Eye (tissue), 1 donor: ENCODE results near the gene TSPAN12.

Experiments
- DNase-seq: peaks from one replicate; pipeline ENCODE4 v3.0.0-alpha.2; 2015

The TSPAN12 gene

DNA sequence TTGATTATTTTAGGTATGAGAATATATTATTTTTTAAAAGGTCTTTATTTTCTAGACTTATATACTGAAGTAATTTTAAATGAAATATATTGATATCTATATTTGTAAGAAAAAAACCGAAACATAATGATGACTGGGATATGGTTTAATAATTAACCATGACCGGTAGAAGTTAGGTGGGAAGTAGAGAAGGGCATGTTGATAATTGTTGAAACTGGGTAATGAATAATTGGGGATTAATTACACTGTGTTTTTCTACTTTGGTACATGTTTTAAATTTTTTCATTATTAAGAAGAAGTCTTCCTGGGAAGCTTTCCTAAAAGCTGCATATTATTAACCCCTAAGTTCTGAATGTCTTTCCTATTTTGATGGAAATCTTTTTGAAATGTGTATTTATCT lies 16.3 kb downstream of the TSPAN12 start:
- no peak for DNase-seq

DNA sequence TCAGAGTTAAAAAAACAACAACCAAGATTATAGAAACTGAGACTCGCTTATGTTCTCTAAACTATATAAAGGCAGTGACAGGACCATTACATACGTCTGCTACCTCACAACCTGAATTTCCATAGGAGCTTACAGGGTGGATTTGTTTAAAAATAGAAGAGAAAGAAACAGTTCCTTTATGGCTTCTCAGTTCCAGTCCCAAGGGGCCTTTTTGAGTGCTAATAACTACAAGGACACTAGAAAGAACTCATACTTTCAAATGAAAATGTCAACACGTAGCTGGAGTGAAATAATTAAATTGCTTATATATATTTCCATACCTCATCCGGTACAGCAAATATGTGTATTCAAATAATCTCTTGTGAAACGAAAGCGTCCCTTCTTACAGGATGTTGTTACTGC lies 19.7 kb downstream of the TSPAN12 start:
- DNase-seq = no peak

DNA sequence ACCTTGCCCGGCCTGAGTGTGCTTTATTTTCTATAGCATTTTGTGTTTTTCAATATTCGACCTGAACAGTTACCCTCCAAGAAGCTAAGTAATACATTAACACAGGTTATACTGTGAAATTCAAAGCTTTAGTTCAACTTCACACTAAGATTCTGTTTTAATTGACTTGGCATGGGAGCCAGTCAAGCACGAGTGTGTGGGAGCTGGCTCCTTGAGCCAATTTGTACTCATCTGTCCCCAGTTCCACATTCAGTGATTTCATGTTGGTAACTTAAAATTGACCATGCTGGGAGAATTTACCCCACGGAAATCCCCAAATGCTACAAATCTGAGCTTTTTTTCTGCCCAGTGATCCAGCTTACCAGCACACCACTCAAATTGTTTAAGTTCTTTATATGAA lies 20.3 kb downstream of the TSPAN12 start:
- no peak for DNase-seq

DNA sequence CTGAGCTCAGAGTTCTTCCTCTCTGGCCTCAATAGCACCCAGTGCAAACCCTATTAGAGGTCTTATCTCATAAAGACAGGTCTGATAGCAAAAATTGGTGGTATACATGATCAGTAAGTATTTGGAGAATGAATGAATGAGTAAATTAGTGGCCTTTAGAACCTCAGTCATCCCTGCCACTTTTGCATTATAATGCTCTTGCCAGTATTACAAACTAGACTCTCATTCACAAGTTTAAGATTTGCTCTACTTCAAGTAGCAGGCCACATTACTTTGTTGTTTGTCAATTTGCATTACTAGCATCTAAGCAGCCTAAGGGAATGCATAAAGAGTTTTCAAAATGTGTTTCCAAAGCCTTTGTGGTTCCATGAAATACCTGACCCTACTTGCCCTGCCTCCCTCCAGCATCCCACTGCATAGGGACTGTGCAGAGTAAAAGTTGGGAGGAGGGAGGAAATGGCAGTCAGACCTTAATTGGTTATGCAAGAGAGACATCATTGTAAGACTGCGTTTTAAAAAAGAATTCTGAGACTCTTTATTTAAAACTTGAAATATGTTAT lies 21.3 kb downstream of the TSPAN12 start:
- DNase-seq = no peak

DNA sequence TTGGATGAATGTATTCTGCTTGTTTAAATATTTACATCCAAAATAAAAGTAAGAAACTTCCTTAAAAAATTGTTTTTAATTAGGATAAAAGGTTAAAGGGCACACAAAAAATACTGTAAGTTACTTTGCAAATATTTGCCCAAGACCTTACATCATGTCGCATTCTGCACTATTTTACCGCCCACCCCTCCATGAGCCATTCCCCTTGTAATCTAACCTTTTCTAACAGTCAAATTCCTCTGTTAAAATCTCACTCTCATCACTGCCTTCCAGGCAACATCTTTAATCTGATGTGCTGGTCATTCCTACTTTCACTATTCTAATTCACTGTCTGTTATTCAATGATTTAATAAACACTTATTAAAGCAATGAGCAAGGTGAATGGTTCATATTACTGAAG lies 23.2 kb downstream of the TSPAN12 start:
- DNase-seq = no peak

DNA sequence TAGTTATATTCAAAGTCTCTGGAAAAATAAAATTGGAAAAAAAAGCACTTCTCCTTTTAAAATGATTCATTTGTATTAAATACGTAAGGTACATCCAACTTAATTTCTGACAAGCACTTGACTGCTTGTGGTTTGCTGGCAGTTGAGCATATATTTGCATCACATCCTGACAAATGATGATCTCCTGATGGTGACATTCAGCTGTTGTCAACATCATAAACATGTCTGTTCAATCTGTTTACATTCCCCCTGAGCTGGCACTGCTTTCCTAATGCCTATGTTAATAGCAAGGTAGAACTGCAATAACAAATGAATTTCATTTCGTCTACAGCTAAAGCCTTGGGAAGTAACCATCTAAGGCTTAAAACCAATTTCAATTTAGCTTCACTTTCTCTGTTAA lies 24.4 kb downstream of the TSPAN12 start:
- DNase-seq = no peak

DNA sequence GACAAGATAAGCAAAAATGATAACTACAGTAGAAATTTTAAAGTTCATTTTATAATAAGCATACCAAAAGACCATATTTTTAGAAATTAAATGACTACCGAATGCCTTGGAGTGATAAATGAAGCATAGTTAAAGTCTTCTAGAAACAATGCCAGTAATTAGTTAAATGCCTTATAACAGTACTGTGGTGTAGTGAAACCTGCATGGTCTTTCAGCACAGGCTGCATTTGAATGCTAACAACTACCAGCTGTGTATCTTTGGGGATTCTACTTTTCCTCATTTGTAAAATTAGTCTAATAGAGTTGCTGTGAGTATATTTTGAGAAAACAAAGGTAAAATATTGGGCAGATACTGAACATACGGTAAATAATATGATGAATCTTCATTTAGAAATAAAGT lies 25.1 kb downstream of the TSPAN12 start:
- DNase-seq = no peak

DNA sequence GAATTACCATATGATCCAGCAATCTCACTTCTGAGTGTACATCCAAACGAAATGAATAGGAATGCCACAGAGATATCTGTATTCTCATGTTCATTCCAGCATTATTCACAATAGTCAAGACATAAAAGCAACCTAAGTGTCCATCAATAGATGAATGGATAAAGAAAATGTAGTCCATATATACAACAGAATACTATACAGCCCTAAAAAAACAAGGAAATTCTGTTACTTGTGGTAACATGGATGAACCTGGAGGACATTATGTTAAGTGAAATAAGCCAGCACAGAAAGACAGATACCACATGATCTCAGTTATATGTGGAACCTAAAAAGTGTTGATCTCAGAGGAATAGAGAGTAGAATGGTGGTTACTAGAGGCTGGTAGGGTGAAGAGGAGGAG lies 26.7 kb downstream of the TSPAN12 start:
- DNase-seq = no peak

DNA sequence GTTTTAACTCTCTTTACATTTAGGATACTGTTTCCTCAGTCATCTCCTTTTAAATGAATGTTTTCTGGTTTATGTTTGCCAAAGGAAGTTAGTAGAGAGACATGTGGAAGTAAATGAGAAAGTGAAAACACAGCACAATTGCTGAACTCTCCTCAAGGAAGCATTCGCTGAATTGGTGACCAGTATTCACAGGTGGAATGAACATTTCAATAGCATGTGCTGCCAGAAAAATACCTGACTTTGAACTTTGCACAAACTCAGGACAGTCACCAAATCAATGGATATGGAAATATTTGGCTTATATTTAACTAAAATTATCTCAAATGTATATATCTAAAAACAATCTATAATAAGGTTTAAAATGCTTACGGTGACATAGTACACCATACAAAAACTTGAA lies 28.5 kb downstream of the TSPAN12 start:
- DNase-seq = no peak

DNA sequence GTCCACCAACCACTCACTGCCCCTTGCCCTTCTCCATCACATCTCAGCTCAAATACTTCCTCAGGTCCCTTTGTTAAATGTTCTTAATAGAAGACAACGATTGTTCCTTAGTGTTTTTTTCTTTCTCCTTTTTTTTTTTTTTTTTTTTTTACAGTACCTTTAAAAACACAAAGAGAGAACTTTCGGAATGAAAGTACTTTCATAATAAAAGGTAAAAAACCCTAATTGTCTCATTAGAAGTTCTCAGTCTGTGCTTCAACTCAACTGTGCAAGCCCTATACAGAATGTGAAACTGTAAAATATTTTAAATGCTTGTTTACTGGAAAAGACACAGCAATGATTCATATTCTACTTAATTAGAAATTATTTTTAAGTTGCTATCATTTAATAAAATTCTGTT lies 29.4 kb downstream of the TSPAN12 start:
- no peak for DNase-seq

DNA sequence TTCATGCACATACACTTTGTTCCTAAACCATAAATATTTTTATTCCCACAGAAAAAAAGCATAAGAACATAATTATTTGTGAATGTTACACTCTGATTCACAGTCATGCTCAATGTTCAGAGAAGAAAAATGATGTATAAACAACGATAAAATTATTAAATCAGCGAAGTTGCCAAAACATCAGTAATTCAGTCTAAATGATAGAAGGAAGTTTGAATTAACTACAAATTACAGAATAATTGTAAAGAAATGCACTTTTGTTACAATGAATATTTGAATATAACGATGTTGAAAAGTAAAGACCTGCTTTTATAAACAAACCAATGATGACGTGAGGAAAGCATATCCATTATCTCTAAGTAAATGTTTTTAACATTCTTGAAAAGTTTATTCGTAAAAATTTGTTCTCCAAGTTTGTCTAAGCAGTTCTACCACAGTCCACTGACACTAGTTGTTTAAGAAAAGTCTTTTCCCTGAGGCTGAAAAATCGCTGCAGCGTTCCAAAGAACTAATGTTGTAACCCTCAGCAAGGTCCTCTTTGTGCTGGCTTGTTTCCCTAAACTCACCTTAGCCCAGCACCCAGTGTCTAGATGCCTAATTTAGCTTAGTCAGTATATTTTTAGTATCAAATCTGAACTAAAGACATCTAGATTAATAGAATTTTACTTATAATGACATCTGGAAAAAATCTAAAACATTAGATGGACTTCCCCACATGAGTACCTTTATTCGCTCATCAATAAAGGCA lies 30.4 kb downstream of the TSPAN12 start:
- DNase-seq = no peak

DNA sequence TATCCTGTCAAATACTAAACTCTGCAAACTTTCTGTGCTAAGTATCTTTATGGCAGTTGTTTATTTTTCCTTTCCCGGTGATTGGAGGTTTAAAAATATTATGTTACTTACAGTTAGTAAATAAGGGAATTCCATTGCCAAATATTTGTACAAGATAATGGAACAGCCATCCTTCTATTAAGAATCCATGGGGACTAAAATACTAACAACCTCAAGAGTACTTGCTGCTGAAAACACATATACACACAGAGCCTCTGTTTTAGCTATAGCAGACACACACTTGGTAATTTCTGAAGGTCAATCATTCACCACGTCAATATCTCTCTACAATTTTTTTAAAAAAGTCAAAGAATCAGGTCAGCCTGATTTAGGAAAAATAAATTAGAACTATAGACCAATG lies 32.4 kb downstream of the TSPAN12 start:
- DNase-seq = no peak

DNA sequence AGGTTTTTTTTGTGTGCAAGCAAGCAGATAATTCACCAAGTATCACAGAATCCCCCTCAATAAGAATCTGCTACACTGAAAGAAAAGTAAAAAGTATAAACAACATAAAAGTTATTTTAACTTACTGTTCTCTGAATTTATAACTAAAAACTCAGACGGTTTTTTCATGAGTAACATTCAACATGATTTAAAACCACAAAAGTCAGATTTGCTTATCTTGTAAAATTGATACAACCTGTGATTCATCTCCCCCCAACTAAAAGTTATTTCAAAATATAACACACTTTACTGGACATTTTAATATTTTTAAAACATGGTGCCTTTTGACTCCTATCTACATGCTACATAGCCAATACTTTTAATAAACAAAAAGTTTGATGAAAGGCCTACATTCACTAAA lies 32.8 kb downstream of the TSPAN12 start:
- DNase-seq = no peak

DNA sequence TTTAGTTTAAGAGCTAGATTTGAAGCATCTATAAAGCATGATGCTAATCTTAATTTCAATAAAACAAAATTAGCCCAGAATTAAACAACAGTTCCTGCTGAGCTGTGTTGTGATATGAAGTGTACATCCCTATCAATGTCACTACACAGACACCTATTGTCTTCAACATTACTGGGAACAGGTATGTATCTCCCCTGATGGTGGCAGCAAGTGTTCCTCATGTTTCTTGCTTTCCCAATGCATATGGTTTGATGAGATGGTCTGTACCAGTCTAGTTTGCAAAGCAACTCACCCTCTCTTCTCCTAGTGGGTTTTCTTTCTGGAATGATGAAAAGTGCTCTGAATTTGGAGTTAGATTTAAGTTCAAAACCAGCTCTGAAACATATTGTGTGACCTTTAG lies 38.1 kb downstream of the TSPAN12 start:
- DNase-seq = no peak

DNA sequence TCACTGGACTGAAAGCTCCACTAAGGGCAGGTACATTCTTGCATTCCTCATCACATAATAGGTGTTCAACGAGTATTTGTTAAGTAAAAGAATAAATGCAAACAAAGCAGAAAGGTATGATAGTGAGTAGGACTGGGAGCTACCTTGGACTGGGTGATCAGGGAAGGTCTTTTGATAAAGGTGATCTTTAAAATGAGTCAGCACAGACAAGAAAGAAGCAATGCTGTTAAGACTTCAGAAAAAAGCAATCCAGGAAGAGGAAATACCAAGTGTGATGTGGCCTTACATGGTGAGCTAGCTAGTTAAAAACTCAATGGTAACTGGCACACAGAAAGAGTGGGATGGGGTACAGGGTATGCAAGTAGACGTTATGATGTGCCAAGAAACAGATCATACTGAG lies 40.1 kb downstream of the TSPAN12 start:
- no peak for DNase-seq

DNA sequence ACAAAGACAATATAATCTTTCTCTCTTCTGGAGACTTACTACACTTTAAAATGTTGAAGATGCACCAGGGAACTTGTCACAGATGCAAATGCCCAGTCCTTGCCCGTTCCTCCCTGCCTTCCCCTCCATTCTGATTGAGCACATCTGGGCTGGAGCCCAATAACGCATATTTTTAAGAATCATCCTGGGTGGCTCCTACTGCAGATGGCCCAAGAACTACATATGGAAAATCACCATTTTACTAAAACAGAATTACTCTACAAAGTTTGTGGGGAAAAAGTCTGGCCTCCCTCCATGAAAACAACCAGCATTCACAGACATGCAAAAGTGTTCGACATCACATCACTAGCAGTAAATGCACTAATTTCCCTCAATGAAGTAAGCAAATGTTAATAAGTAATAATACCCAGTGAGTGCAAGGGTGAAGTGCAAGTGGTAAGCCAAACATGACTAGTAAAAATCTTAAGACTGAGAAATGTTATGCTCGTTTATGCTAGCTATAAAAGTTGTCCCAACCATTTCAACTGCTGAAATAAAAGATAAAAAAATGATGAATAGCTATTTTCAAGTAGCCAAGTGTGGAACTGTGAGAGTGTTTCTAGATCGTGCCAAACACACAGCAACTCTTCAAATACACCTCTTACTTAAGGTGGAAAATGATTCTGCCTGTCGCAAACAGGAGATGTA lies 43.5 kb downstream of the TSPAN12 start:
- DNase-seq = no peak

DNA sequence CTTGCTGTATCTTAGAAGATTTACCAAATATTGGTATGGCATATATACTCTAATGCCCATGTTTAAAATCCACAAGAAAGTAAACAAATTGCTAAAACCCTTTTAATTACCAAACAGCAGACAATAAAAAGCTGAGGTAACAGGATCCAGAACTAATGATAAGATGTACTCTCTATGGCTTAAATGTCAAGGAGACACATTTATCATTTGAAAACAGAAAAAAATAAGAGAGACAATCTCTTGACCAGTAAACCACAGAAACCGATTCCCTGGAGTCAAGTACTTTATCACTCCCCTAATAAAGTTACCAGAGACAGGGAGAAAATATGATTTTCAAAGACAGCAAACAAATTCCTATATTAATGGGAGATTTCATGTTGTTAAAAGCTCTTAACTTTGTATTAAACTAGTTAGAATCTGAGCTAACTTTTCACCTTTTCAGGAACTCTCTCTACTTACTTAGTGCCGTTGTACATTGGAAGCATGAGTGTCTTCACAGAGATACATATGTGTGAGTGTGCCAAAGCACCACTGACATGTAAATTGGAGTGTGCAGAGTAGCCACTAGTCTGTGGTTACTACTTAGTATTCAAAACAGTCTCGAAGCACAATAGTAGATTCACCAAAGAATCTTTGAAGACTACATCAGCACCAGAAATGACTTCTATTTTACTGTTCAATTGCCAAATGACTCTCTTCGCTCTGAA lies 44.2 kb downstream of the TSPAN12 start:
- DNase-seq = no peak

DNA sequence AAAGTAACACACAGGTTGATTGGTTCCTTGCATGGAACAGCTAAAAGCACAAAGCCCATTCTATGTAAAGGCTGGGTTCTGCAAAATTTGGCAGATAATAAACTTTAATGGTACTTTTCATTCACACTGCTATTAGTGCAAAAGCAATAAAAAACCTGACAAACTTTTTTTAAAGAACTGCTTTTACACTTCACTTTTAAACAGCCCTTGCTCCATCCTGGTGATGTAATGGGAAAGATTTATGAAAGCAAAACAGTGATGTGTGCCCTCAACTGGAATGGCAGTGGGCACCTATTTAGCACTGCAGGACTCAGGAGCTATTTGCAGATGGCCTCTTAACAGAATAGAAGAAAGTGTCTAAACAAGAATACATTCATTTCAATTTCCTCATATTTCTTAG lies 44.9 kb downstream of the TSPAN12 start:
- DNase-seq = no peak

DNA sequence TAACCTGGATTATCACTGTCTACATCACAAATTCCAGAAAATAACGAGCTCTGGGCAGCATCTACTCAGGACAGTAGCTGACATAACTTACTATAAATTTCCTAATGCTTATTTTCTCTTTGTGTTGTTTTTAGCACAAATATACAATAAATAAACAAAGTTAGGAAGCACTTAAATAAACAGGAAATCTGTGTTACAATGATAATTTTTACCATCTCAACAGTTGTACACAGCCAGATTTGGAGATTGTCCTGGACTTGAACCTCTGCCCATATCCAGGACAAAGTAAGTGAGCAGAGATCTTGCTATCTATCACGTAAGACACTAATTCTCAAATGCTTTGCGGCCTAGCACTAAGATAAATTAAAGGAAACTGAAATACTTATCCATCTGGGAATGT lies 48.7 kb downstream of the TSPAN12 start:
- no peak for DNase-seq

DNA sequence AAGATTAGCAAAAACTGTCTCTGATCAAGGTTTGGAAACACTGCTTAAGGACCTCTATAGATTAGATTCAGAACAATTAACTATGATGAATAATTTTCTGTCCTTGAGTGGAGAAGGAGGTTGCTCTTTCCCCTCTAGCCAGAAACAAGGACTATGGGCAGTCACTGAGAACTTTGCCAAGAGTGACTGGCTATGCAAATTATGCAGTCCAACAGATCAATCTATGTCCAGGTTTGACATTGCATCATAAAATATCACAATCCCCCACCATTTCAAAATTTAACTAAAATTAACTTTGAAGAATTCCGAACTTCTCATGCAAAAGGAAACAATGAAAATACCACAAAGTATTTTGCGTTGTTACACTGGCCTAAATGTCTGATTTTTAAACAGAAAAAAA lies 50.6 kb downstream of the TSPAN12 start:
- no peak for DNase-seq

DNA sequence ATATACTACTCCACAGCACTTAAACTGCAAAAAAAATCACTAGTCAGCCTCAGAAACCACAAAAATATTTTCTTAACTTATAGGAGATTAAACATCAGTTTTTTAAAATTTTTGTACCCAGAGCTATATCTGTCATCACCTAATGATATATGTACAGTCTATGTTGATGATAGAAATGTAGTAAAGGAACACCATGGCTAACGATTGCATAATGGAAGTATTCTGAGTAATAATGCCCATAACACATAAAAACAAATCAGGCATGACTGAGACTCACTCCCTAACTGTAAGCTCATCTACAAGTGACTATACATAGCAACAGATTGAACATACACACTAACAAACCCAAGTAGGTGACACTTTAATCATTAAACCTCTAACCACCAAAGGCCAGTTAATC lies 51.3 kb downstream of the TSPAN12 start:
- no peak for DNase-seq

DNA sequence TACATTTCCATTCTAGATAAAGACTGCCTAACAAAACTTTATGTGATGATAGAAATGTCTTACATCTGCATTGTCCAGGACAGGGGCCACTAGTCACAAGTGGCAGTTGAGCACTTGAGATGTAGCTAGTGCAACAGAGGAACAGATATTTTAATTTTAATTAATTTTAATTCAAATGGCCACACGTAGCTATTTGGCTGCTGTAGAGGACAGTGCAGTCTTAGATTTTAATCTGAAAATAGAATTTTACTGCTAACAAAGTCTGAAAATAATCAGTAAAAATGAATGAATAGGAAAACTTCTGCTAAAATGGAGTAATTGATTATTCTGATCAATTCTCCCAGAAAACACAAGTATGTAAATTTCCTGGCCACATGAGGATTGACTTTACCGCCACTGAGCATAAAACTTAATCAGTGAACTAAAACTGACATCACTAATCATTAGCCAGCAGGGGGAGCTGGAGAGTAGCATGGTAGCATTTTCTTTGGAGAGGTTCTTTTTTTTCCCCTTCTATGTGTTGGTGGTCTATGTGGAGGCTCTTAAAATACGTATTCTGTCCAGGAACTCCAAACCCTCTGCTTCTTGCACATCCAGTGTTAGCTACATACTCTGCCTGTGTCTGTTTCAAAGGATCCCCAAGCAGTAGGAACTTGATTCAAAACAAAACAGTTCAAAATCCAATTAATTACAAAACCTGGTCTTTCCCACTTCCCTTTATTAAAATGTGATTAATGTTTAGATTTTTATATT lies 52.1 kb downstream of the TSPAN12 start:
- DNase-seq = peak; percentile 90

DNA sequence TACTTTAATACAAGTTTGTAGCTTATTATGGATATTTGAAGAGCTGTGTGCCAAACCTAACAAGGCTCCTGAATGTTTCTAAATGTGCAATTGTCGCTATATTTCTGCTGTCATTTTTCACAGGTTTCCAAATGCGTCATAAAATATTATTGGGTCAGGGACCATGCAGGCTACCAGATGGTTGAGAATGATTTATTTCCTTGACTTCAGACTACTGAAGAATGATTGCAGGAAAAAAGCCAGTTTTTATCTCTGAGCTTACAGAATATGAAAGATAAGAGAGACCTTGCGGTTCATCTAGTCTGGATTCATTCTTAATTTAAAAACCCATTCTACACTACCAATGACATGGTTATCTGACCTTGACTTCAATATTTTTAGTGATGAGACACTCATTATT lies 55.2 kb downstream of the TSPAN12 start:
- no peak for DNase-seq
